Lower leg skin (tissue), 4 donors: ENCODE results near the gene RDM1. TPM values are rescaled to one million over a fixed set of nuclear protein-coding genes. Genes with fewer than 3 reads are reported as not detected.
"Not testable (repeated sequence)": the region's sequence is repeated elsewhere in the genome, so short reads cannot be mapped to it uniquely, and the experiment has no call there.

Source experiments
- DNase-seq, 2 donors: peaks; one replicate each; pipeline ENCODE4 v3.0.0-alpha.2; 2019; ENCODE audit warnings: low spot score in 2 of 2
- H3K4me3 ChIP-seq: fragments of 200-600 bp; sonication (generic); 2 replicates; pipeline ENCODE4 v1.5.1; 2017; ENCODE audit warnings: mild to moderate bottlenecking, low read depth; ENCODE audit not compliant: poor library complexity, severe bottlenecking
- CTCF ChIP-seq, 3 donors: fragments of 450-650 bp; IDR thresholded peaks; one replicate each; pipeline ENCODE4 v1.5.1; 2016; ENCODE audit warnings: antibody characterized with exemption in 3 of 3, mild to moderate bottlenecking in 3 of 3, moderate library complexity in 2 of 3
- POLR2A ChIP-seq, 2 donors: fragments of 450-650 bp; IDR thresholded peaks; one replicate each; pipeline ENCODE4 v1.6.1; 2016 to 2017; ENCODE audit warnings: antibody characterized with exemption in 2 of 2, mild to moderate bottlenecking in 1 of 2, moderate library complexity in 1 of 2
- WGBS, 2 donors: methylation state at CpG; one replicate each; pipeline ENCODE4 v1.1.5; 2018; 5-methylcytosine and 5-hydroxymethylcytosine counted together
- intact Hi-C: fragments of 100-400 bp; cut with DNase I; formaldehyde crosslinking; loops from one replicate; pipeline ENCODE4 v1.15.0; 2023; ENCODE audit warnings: low total_unique reads
- total RNA-seq, 4 donors: library from RNA; depleted of rRNA; stranded (reverse); fragments of >200 nt; gene quantifications; one replicate each; pipeline ENCODE4 v1.1.0, GENCODE V29; 2016

Gene RDM1
- total RNA-seq, 4 donors from 2014 or later = not detected

GRCh38 chr17:35943537-35943936 lies 13.0 kb upstream of the RDM1 start, which contains the start of gene LYZL6:
TSS of gene LYZL6 (minus strand) at chr17:35943713. CDS start at chr17:35939356, 4,357 bp downstream.
- no peak within 1 kb of the TSS for H3K4me3 ChIP-seq
- 83 to 85% methylated on average over 2 of the region's 2 CpGs for WGBS, 2 donors
- TF ChIP-seq CTCF (IDR thresholded peaks at IDR 0.05) (no peak), POLR2A (IDR thresholded peaks at IDR 0.05) (no peak)
- intact Hi-C loops = no loop called here
- no peak for DNase-seq

GRCh38 chr17:35942588-35943186 lies 12.1 kb upstream of the RDM1 start:
- TF ChIP-seq POLR2A (IDR thresholded peaks at IDR 0.05) (no peak), CTCF (IDR thresholded peaks at IDR 0.05) (no peak)
- no peak for DNase-seq
- intact Hi-C loops = no loop called here
- WGBS, 2 donors = 45 to 62% methylated on average over 9 of the region's 9 CpGs
- H3K4me3 ChIP-seq = no peak overlapping the region

- 94 to 100% methylated on average over 3 of the region's 3 CpGs for WGBS, 2 donors
- intact Hi-C loops, H3K4me3 ChIP-seq, DNase-seq: not testable (repeated sequence)
These were observed 7.9 kb upstream of the RDM1 start for GRCh38 chr17:35938492-35938891.

GRCh38 chr17:35936063-35936462 lies 5.5 kb upstream of the RDM1 start:
- H3K4me3 ChIP-seq = no peak overlapping the region
- 90 to 95% methylated on average over 5 of the region's 5 CpGs for WGBS, 2 donors
- no peak for DNase-seq
- intact Hi-C loops = no loop called here
- no peak for TF ChIP-seq CTCF (IDR thresholded peaks at IDR 0.05)
- no peak for TF ChIP-seq POLR2A (IDR thresholded peaks at IDR 0.05)

- TF ChIP-seq POLR2A (IDR thresholded peaks at IDR 0.05) = no peak
- no peak for TF ChIP-seq CTCF (IDR thresholded peaks at IDR 0.05)
- intact Hi-C loops = no loop called here
- 83 to 85% methylated on average over 10 of the region's 10 CpGs for WGBS, 2 donors
- no peak overlapping the region for H3K4me3 ChIP-seq
- DNase-seq = no peak
These were observed 4.2 kb upstream of the RDM1 start for GRCh38 chr17:35934760-35935159.

GRCh38 chr17:35932586-35932985 lies 2.0 kb upstream of the RDM1 start:
- intact Hi-C loops = no loop called here
- DNase-seq = no peak
- no peak overlapping the region for H3K4me3 ChIP-seq
- TF ChIP-seq POLR2A (IDR thresholded peaks at IDR 0.05) (no peak), CTCF (IDR thresholded peaks at IDR 0.05) (no peak)
